ENCODE data around the gene DNAJC27.

Gene DNAJC27

GRCh38 chr2:24970483-24971285 lies 1.1 kb downstream of the DNAJC27 start:
- DNase-seq (ENCODE audit: low read depth) = no peak

GRCh38 chr2:24969784-24970183 lies 2.0 kb downstream of the DNAJC27 start:
- DNase-seq (ENCODE audit: low read depth) = no peak

- no peak for DNase-seq (ENCODE audit: low read depth)
Measured at GRCh38 chr2:24961903-24962302, 9.9 kb downstream of the DNAJC27 start.

GRCh38 chr2:24959761-24960160 lies 12.0 kb downstream of the DNAJC27 start:
- no peak for DNase-seq (ENCODE audit: low read depth)

- no peak for DNase-seq (ENCODE audit: low read depth)
Measured at GRCh38 chr2:24958411-24958935, 13.3 kb downstream of the DNAJC27 start.

GRCh38 chr2:24957976-24958375 lies 13.8 kb downstream of the DNAJC27 start:
- DNase-seq (ENCODE audit: low read depth) = no peak

- no peak for DNase-seq (ENCODE audit: low read depth)
Measured at GRCh38 chr2:24957221-24957620, 14.5 kb downstream of the DNAJC27 start.

- no peak for DNase-seq (ENCODE audit: low read depth)
Measured at GRCh38 chr2:24955921-24956320, 15.8 kb downstream of the DNAJC27 start.

- no peak for DNase-seq (ENCODE audit: low read depth)
Measured at GRCh38 chr2:24955232-24955631, 16.5 kb downstream of the DNAJC27 start.

- no peak for DNase-seq (ENCODE audit: low read depth)
Measured at GRCh38 chr2:24950102-24950501, 21.7 kb downstream of the DNAJC27 start.

- no peak for DNase-seq (ENCODE audit: low read depth)
Measured at GRCh38 chr2:24948506-24948905, 23.2 kb downstream of the DNAJC27 start.

GRCh38 chr2:24947561-24948157 lies 24.1 kb downstream of the DNAJC27 start:
- DNase-seq (ENCODE audit: low read depth) = no peak

GRCh38 chr2:24945907-24946306 lies 25.8 kb downstream of the DNAJC27 start:
- DNase-seq (ENCODE audit: low read depth) = no peak

GRCh38 chr2:24943427-24944053 lies 28.2 kb downstream of the DNAJC27 start:
- DNase-seq (ENCODE audit: low read depth) = no peak

- no peak for DNase-seq (ENCODE audit: low read depth)
Measured at GRCh38 chr2:24939353-24939752, 32.4 kb downstream of the DNAJC27 start.

GRCh38 chr2:24937236-24937635 lies 34.5 kb downstream of the DNAJC27 start:
- no peak for DNase-seq (ENCODE audit: low read depth)

- no peak for DNase-seq (ENCODE audit: low read depth)
Measured at GRCh38 chr2:24935145-24935544, 36.6 kb downstream of the DNAJC27 start.

- DNase-seq (ENCODE audit: low read depth) = no peak
Measured at GRCh38 chr2:24932715-24933114, 39.0 kb downstream of the DNAJC27 start.

GRCh38 chr2:24930768-24931167 lies 41.0 kb downstream of the DNAJC27 start:
- DNase-seq (ENCODE audit: low read depth) = no peak

- no peak for DNase-seq (ENCODE audit: low read depth)
Measured at GRCh38 chr2:24929230-24929629, 42.5 kb downstream of the DNAJC27 start.

GRCh38 chr2:24928036-24928435 lies 43.7 kb downstream of the DNAJC27 start:
- DNase-seq (ENCODE audit: low read depth) = no peak

GRCh38 chr2:24926602-24927252 lies 45.0 kb downstream of the DNAJC27 start:
- DNase-seq (ENCODE audit: low read depth) = no peak

GRCh38 chr2:24926220-24926601 lies 45.5 kb downstream of the DNAJC27 start:
- DNase-seq (ENCODE audit: low read depth) = no peak

All from stimulated activated CD8-positive, alpha-beta memory T cell treated with anti-CD3 and anti-CD28 coated beads, Interleukin-7, amount 100 ng/mL, for 24 hours (primary cell).